ENCODE data around the gene PCCA. TPM values are rescaled to one million over a fixed set of nuclear protein-coding genes. Genes with fewer than 3 reads are reported as not detected.
A peak's percentile ranks its signal among the peaks of the same experiment; 100 is the strongest.

PCCA gene
- total and polyA plus RNA-seq, 2 of the 13 experiments (the other 11 are each of a cell fraction or from before 2014, with no cell fraction given) = 15.0 to 32.2 TPM

DNA sequence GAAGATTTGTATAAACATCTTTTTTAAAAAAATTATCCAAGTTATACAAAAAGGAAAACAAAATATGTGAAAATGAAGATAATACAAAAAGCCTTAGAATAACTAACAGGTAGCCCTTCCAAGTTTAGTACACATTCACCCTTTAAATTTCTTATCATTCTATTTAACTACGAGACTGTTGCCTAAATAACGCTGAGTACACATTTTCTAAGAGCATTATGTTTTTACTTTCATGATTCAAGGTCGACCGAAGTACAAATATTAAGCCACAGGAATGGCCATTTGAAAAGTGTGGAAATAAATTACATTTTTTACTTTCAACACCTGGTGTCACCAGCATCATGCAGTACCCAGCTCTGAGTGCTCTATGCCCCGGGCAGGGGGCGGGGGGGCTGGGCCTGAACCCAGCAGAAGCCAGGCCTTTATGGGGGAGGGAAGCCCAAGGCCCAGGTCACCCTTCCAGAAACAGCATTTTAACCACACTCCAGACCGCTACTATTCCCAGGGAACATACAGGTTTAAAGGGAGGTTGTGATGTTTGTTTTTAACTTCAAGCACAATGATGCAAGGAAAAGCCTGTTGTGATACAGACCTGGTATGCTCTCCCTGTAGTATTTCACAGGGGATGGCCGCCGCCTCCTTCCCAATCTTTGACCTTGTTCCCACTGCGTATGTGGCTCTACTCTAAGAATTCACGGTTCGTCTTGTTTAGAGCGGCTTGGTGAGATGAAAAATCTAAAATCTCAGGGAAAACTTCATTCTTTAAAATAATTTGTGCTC is 475.7 kb downstream of the PCCA start (continued):
- TF ChIP-seq HNRNPH1 (optimal IDR thresholded peaks at IDR 0.05; ENCODE audit: low read depth, low read length) (no peak), ZNF7 (CRISPR knock-in tag; IDR thresholded peaks at IDR 0.05) (no peak), MEIS2 (CRISPR knock-in tag; IDR thresholded peaks at IDR 0.05) (no peak), ZNF556 (CRISPR knock-in tag; IDR thresholded peaks at IDR 0.05; ENCODE audit: borderline replicate concordance) (no peak), NFKBIZ (CRISPR knock-in tag; IDR thresholded peaks at IDR 0.05) (no peak), AKAP8 (CRISPR knock-in tag; IDR thresholded peaks at IDR 0.05) (no peak), RNF2 (conservative IDR thresholded peaks at IDR 0.05; ENCODE audit: low read depth) (no peak), STAG1 (CRISPR knock-in tag; IDR thresholded peaks at IDR 0.05) (peak; percentile 44), KDM6A (CRISPR knock-in tag; IDR thresholded peaks at IDR 0.05; ENCODE audit: low read depth) (no peak), KAT2B (IDR thresholded peaks at IDR 0.05; ENCODE audit: borderline replicate concordance, low read depth, low read length) (no peak), CC2D1A (CRISPR knock-in tag; IDR thresholded peaks at IDR 0.05) (no peak), ZNF678 (CRISPR knock-in tag; IDR thresholded peaks at IDR 0.05) (no peak), ZNF501 (CRISPR knock-in tag; IDR thresholded peaks at IDR 0.05) (no peak), ZNF296 (CRISPR knock-in tag; conservative IDR thresholded peaks at IDR 0.05) (no peak), SNRNP70 (IDR thresholded peaks at IDR 0.05; ENCODE audit: low read depth, low read length) (no peak), ZNF543 (CRISPR knock-in tag; IDR thresholded peaks at IDR 0.05) (no peak), ZBTB42 (CRISPR knock-in tag; IDR thresholded peaks at IDR 0.05) (no peak), ZNF660 (CRISPR knock-in tag; IDR thresholded peaks at IDR 0.05; ENCODE audit: borderline replicate concordance, low read depth) (no peak), ZNF549 (CRISPR knock-in tag; IDR thresholded peaks at IDR 0.05) (no peak)
- TF ChIP-seq, protein P1, sequence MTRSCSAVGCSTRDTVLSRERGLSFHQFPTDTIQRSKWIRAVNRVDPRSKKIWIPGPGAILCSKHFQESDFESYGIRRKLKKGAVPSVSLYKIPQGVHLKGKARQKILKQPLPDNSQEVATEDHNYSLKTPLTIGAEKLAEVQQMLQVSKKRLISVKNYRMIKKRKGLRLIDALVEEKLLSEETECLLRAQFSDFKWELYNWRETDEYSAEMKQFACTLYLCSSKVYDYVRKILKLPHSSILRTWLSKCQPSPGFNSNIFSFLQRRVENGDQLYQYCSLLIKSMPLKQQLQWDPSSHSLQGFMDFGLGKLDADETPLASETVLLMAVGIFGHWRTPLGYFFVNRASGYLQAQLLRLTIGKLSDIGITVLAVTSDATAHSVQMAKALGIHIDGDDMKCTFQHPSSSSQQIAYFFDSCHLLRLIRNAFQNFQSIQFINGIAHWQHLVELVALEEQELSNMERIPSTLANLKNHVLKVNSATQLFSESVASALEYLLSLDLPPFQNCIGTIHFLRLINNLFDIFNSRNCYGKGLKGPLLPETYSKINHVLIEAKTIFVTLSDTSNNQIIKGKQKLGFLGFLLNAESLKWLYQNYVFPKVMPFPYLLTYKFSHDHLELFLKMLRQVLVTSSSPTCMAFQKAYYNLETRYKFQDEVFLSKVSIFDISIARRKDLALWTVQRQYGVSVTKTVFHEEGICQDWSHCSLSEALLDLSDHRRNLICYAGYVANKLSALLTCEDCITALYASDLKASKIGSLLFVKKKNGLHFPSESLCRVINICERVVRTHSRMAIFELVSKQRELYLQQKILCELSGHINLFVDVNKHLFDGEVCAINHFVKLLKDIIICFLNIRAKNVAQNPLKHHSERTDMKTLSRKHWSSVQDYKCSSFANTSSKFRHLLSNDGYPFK (CRISPR knock-in tag; IDR thresholded peaks at IDR 0.05; ENCODE audit: borderline replicate concordance) = no peak
- TF ChIP-seq, protein P2, sequence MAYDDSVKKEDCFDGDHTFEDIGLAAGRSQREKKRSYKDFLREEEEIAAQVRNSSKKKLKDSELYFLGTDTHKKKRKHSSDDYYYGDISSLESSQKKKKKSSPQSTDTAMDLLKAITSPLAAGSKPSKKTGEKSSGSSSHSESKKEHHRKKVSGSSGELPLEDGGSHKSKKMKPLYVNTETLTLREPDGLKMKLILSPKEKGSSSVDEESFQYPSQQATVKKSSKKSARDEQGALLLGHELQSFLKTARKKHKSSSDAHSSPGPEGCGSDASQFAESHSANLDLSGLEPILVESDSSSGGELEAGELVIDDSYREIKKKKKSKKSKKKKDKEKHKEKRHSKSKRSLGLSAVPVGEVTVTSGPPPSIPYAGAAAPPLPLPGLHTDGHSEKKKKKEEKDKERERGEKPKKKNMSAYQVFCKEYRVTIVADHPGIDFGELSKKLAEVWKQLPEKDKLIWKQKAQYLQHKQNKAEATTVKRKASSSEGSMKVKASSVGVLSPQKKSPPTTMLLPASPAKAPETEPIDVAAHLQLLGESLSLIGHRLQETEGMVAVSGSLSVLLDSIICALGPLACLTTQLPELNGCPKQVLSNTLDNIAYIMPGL (CRISPR knock-in tag; IDR thresholded peaks at IDR 0.05; ENCODE audit: borderline replicate concordance in 1 of 2, low read depth in 1 of 2) = peak; percentile 28 to 35; a peak in 1 of 4 replicates
- TF ChIP-seq, protein P3, sequence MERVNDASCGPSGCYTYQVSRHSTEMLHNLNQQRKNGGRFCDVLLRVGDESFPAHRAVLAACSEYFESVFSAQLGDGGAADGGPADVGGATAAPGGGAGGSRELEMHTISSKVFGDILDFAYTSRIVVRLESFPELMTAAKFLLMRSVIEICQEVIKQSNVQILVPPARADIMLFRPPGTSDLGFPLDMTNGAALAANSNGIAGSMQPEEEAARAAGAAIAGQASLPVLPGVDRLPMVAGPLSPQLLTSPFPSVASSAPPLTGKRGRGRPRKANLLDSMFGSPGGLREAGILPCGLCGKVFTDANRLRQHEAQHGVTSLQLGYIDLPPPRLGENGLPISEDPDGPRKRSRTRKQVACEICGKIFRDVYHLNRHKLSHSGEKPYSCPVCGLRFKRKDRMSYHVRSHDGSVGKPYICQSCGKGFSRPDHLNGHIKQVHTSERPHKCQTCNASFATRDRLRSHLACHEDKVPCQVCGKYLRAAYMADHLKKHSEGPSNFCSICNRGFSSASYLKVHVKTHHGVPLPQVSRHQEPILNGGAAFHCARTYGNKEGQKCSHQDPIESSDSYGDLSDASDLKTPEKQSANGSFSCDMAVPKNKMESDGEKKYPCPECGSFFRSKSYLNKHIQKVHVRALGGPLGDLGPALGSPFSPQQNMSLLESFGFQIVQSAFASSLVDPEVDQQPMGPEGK (CRISPR knock-in tag; IDR thresholded peaks at IDR 0.05) = peak; percentile 63
- TF ChIP-seq, protein P4, sequence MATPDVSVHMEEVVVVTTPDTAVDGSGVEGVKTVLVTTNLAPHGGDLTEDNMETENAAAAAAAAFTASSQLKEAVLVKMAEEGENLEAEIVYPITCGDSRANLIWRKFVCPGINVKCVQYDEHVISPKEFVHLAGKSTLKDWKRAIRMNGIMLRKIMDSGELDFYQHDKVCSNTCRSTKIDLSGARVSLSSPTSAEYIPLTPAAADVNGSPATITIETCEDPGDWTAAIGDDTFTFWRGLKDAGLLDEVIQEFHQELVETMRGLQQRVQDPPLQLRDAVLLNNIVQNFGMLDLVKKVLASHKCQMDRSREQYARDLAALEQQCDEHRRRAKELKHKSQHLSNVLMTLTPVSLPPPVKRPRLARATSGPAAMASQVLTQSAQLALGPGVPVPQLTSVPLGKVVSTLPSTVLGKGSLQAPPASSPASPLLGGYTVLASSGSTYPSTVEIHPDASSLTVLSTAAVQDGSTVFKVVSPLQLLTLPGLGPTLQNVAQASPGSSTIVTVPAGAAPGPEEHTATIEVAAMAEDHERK (CRISPR knock-in tag; IDR thresholded peaks at IDR 0.05; ENCODE audit: low read depth) = no peak
